ENCODE measurements around the gene PCYT2.

Gene PCYT2

DNA sequence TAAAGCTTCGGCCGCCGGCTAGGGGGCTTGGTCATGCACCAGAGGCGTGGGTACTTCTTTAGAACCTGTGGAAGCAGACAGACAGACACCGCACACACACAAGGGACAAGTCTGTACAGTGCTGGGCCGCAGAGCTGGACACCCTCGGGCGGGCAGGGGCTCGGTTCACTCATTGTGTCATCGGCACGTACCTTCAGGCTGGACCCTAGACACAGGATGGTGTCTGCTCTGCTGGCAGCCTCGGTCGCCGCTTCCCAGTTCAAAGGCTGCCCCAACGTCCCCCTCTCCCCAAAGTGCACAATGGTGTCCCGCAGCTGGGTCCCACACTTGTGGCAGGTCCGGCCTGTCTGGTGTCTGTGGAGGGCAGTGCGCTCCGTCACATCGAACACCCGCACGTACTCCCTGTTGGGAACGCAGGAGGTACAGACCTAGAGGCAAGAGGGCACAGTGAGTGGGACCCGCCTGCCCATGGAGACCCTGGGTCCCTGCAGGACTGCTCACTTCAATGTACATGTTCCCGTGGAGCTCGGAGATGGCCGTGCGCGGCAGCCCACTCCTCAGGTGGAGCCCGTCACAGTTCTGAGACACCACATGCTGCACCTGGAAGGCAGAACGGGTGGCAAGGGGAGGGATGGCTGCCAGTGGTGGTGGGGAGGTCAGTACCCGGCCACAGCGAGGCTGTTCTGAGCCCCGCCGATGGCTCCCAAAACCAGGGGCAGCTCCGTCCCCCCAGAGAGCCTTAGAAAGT, 3.1 kb upstream of the PCYT2 start:
- no peak for DNase-seq

- DNase-seq, result no peak
Observed at GRCh38 chr17:81913394-81914102, 2.3 kb upstream of the PCYT2 start.

GRCh38 chr17:81912441-81913309, 1.5 kb upstream of the PCYT2 start:
- no peak for DNase-seq

DNA sequence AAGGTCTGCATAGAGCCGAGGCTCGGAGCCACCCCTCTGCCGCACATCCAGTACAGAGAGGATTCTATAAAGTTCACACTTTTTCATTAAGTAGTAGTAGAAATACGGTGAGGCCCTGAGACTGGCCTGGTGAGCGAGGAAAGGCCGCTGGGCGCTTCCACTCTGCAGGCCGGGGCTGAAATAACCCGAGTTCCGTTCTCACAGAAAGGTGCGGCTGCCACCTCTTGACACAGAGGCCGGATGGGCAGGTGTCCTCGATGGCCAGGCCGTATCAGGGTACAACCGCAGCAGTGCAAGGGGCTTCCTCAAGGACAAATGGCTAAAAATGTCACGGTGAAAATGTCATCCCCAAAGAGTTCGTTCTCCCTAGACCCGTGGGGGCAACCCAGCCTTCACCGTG, 770 bp upstream of the PCYT2 start:
- no peak for DNase-seq

GRCh38 chr17:81910840-81911276, 341 bp downstream of the PCYT2 start:
- DNase-seq, result peak in 1 of 56 donors; percentile 49

GRCh38 chr17:81909966-81910839, 996 bp downstream of the PCYT2 start:
- DNase-seq, result peak in 1 of 56 donors; percentile 7

DNA sequence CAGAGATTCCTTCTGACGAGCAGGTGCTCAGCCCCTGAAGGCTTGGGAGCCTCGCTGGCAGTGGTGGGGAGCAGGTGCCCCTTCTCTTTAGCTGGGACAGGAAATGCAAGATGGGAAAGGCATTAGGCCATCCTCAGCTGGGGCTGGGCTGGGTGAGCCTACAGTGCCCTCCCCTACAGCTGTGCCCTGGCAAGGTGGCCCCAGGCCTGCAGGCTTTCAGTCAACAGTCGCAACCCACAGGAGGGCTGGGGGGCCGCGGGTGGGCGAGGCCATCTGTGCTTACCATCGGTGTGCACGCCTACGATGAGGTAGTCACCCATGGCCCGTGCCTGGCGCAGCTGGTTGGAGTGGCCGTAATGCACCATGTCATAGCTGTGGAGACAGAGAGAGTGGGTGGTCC, 2.0 kb downstream of the PCYT2 start:
- DNase-seq, result no peak

GRCh38 chr17:81908793-81909192, 2.4 kb downstream of the PCYT2 start:
- no peak for DNase-seq

GRCh38 chr17:81907219-81908145, 3.7 kb downstream of the PCYT2 start:
- no peak for DNase-seq

DNA sequence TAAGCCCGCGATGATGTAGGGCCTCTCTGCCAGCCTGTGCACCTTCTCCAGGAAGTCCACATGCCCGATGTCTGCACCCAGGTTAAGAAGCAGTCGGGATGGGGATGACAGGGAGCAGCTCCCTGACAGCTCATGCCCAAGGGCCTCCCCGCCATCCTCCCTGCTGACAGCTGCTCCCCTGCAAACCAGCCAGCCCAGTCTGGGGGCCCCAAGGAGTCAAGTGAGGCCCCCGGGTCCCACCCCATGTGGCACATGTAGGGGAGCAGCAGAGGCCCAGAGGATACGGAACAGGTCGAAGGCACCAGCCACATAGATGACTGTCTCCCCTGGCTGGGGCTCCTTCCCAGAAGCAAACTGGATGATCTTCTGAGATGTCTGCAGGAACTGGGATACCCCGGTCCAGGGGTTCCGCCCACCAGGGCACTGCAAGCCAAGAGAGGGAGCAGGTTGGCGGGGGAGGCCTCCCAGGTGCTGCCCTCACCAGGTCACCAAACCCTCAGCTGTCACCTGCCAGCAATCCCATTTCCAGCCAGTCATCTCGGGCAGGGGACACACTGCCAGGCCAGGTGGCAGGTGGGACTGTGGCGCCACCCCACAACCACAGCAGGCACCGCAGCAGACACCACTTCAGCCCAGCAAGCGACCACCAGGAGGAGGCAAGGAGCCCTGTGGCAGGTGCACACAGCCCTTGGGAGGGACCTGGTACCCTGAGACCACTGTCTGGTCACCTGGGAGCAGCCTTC, 4.6 kb downstream of the PCYT2 start:
- no peak for DNase-seq

DNA sequence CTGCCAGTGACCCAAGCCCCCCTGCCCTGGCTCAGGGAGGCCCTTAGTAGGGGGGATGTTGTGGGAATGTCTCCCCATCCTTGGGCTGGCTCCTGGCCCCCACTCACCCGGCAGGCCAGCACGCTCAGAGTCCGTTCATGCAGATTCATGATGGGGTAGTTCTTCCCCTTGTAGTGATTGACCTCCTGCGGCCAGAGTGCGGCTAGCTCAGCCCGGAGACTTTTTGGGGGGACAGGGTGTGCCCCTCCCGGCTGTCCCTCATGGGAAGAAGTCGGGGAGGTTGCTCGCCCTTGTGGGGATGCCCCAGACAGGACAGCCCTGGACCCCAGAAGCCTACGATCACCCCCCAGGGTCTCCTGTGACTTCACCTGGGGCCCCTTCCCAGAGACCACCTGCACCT, 5.2 kb downstream of the PCYT2 start:
- no peak for DNase-seq

DNA sequence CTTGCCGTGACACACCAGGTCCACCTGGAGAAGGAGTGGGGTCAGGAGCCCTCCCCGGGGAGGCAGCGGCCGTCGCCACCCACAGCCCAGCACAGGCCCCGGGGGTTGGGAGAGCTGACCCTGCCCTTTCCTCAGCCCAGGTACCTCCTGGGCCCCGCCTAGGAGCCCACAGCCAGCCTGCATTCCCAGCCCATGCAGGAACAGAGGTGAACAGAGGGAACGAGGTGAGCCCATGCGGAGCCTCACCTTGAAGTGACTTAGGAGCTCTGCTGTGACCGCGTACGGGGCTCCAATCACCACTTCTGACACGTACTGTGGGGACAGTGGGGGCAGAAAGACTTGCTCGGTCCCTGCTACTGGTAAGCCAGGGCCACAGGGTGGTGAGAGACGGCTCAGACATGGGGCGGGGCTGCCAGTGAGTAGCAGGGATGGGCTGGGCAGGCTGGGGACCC, 5.7 kb downstream of the PCYT2 start:
- DNase-seq, result no peak

DNA sequence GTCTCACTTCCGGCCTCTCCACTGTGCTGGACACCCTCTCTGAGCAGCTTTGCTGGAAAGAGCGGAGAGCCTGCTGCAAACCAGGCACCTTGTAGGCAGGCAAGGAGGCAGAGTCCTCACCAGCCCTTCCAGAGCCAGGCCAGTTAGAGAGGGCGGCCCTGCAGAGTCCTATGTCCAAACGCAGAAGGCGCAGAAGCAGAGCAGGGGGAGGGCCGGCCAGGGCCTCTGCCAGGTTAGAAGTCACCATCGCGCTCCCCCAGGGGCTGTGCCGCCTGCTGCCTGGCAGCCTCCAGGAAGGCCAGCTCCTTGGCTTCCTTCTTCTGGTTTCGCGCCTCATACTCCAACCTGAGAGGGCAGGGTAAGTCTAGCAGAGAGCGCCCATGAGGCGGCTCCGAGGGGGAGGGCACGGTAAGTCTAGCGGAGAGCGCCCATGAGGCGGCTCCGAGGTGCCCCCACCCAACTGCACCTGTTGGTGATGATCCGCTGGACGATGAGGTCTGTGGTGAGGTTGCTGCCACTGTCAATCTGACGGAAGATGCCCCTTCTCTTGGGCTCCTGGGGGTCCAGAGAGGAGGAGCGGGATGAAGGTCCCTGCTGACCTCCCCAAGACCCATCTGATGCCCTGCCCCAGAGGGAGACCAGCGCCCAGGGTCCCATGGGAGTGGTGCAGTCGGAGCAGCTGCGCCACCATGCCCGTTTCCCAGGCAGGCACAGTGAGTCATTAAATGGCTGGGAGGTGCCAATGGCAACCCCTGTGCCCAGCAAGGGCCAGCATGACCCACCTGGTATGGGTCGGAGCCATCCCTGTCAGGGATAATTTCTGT, 6.4 kb downstream of the PCYT2 start:
- DNase-seq, result no peak

GRCh38 chr17:81903896-81904599, 7.2 kb downstream of the PCYT2 start:
- no peak for DNase-seq

DNA sequence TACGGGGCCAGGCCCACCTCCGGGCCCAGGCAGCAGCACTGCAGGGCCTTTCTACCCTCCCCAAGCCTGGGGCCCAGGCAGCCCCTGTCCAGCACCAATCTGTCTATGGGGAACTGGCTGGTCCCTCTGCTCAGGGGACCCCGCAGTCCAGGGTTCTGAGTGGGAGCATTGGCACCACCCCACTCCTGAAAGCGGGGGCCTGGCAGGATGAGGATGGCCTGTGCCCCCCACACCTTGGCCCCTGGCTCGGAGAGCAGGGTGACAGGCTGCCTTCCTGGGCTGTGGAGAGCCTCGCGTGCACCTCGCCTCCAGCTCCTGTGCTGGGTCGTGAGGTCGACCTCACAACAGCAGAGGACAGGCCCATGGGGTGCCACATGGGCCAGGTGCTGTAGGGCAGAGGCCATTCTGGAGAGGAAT, 7.8 kb downstream of the PCYT2 start:
- no peak for DNase-seq

DNA sequence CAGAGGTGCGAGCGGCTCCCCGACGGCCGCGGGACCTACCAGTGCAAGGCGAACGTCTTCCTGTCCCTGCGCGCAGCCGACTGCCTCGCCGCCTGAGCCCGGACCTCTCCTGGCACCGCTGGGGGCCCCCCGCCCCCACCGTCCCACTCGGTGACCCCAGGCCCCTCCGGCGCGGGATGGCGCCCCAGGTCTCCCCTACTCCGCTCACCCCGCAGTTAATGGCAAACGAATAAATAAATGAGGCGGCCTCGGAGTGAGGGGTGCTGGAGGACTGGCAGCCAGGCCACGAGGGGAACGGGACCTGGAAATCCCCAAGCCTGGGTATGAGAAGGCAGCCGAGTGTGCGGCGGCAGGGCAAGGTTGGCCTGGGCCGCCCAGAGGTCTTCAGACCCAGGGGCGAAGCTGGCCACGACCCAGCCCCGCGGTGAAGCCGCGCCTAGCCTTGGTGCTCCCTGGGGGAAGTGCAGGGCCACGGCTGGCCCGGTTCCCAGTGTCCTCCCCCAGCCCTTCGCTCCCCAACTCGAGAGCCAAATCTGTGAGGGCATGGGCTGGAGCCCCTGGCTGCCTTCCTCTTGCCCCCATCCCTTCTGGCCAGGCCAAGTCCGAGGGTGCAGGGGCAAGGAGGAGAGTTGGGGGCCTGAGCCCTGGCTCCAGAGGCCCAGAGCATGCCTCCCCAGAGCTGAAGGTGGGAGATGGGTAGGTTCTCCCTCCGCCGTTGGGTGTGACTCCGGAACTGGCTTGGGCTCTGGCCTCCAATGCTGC, 8.4 kb downstream of the PCYT2 start:
- DNase-seq, result peak in 1 of 56 donors; percentile 18
